Gastrocnemius medialis (tissue), 4 donors: ENCODE measurements around the gene ASIC2. TPM values are rescaled to one million over a fixed set of nuclear protein-coding genes. Genes with fewer than 3 reads are reported as not detected.

ENCODE experiments used
- ATAC-seq, 2 donors: fragments of 150-250 bp; one replicate each; pipeline ENCODE4 v1.9.1; 2016
- DNase-seq, 2 donors: peaks; one replicate each; pipeline ENCODE4 v3.0.0-alpha.2; 2019
- H3K27ac ChIP-seq, 4 donors: fragments of 200-600 bp; sonication (generic); 1 replicate in 1 of 4; 2 replicates in 3 of 4; pipeline ENCODE4 v1.5.1; 2016 to 2018; ENCODE audit warnings: mild to moderate bottlenecking in 2 of 4, moderate library complexity in 1 of 4
- H3K27me3 ChIP-seq, 3 donors: fragments of 200-600 bp; sonication (generic) in 2 of 3; 1 replicate in 1 of 3; 2 replicates in 2 of 3; pipeline versions ENCODE4 v1.5.1 to v1.6.0; 2016 to 2019; ENCODE audit warnings: mild to moderate bottlenecking in 1 of 3, moderate library complexity in 1 of 3
- H3K36me3 ChIP-seq, 2 donors: fragments of 200-600 bp; sonication (generic) in 1 of 2; one replicate each; pipeline ENCODE4 v1.5.1; 2017 to 2018
- H3K4me1 ChIP-seq, 2 donors: fragments of 200-600 bp; sonication (generic) in 1 of 2; one replicate each; pipeline ENCODE4 v1.5.1; 2016 to 2017; ENCODE audit warnings: mild to moderate bottlenecking in 2 of 2
- H3K4me3 ChIP-seq, 4 donors: fragments of 200-600 bp; sonication (generic) in 3 of 4; 1 replicate in 1 of 4; 2 replicates in 3 of 4; pipeline ENCODE4 v1.5.1; 2016 to 2019; ENCODE audit warnings: mild to moderate bottlenecking in 2 of 4
- H3K9me3 ChIP-seq, 3 donors: fragments of 200-600 bp; sonication (generic) in 2 of 3; 1 replicate in 1 of 3; 2 replicates in 2 of 3; pipeline ENCODE4 v1.5.1; 2016 to 2019
- CTCF ChIP-seq, 5 experiments: fragments of 450-650 bp in 3 of 5; fragments of 200-600 bp in 2 of 5; sonication (generic) in 2 of 5; IDR thresholded peaks in 4 of 5; conservative IDR thresholded peaks in 1 of 5; 1 replicate in 4 of 5; 2 replicates in 1 of 5; pipeline ENCODE4 v1.5.1; 2016 to 2019; ENCODE audit warnings: antibody characterized with exemption in 5 of 5, mild to moderate bottlenecking in 3 of 5, moderate library complexity in 3 of 5
- POLR2A ChIP-seq, 2 donors: fragments of 450-650 bp; IDR thresholded peaks; one replicate each; pipeline ENCODE4 v1.6.1; 2017; ENCODE audit warnings: antibody characterized with exemption in 2 of 2, mild to moderate bottlenecking in 2 of 2, moderate library complexity in 2 of 2
- in situ Hi-C, 4 donors: fragments of 200-750 bp; cut with MboI; loops; one replicate each; pipeline versions ENCODE4 v1.15.0 to v1.8.0; 2017; ENCODE audit warnings: low sequenced_read_pairs in 4 of 4
- intact Hi-C: fragments of 100-400 bp; cut with DNase I; formaldehyde crosslinking; loops from one replicate; pipeline ENCODE4 v1.15.1; 2023; ENCODE audit warnings: low total_unique reads
- total RNA-seq, 4 donors: library from RNA; depleted of rRNA; stranded (reverse); fragments of >200 nt; gene quantifications; one replicate each; pipeline versions ENCODE4 v1.1.0 to v1.2.3, GENCODE V29; 2016

The ASIC2 gene
- total RNA-seq, 4 donors from 2014 or later = not detected

GRCh38 chr17:33234233-33234632 lies 58.9 kb downstream of the ASIC2 start:
- Histone ChIP-seq H3K27ac (no peak overlapping the region), H3K4me1 (peaks cover 0 to 4% of the 10 kb centered on the region in 2 donors), H3K9me3 (no peaks in the 10 kb centered on the region), H3K4me3 (no peak overlapping the region), H3K36me3 (no peaks in the 10 kb centered on the region), H3K27me3 (peaks cover 0 to 6% (median 0%) of the 10 kb centered on the region in 3 donors)
- in situ Hi-C loops = no loop called here
- intact Hi-C loops = no loop called here
- no peak for DNase-seq
- TF ChIP-seq CTCF (IDR thresholded peaks at IDR 0.05 in 4 of 5, conservative IDR thresholded peaks at IDR 0.05 in 1 of 5) = no peak
- no peak for ATAC-seq

- no peak overlapping the region for H3K4me3 ChIP-seq
- H3K27me3 ChIP-seq = peaks cover 0 to 6% (median 0%) of the 10 kb centered on the region in 3 donors
- no peaks in the 10 kb centered on the region for H3K36me3 ChIP-seq
- H3K4me1 ChIP-seq = peaks cover 0 to 4% of the 10 kb centered on the region in 2 donors
- DNase-seq (no peak), ATAC-seq (no peak)
- no peak for TF ChIP-seq POLR2A (IDR thresholded peaks at IDR 0.05)
- in situ Hi-C loops (no loop called here), intact Hi-C loops (no loop called here)
- no peaks in the 10 kb centered on the region for H3K9me3 ChIP-seq
- no peak overlapping the region for H3K27ac ChIP-seq
These were observed 59.3 kb downstream of the ASIC2 start for GRCh38 chr17:33233811-33234177.

GRCh38 chr17:33229499-33229898 lies 63.6 kb downstream of the ASIC2 start:
- H3K9me3 ChIP-seq = no peaks in the 10 kb centered on the region
- H3K27ac ChIP-seq = no peak overlapping the region
- no peak overlapping the region for H3K4me3 ChIP-seq
- intact Hi-C loops (no loop called here), in situ Hi-C loops (no loop called here)
- H3K4me1 ChIP-seq = no peaks in the 10 kb centered on the region
- ATAC-seq = no peak
- no peak for DNase-seq
- H3K27me3 ChIP-seq = peaks cover 0 to 6% (median 0%) of the 10 kb centered on the region in 3 donors
- TF ChIP-seq CTCF (IDR thresholded peaks at IDR 0.05 in 4 of 5, conservative IDR thresholded peaks at IDR 0.05 in 1 of 5) (no peak), POLR2A (IDR thresholded peaks at IDR 0.05) (no peak)
- no peaks in the 10 kb centered on the region for H3K36me3 ChIP-seq

- in situ Hi-C loops (no loop called here), intact Hi-C loops (no loop called here)
- no peak overlapping the region for H3K4me3 ChIP-seq
- no peaks in the 10 kb centered on the region for H3K9me3 ChIP-seq
- ATAC-seq = no peak
- TF ChIP-seq CTCF (IDR thresholded peaks at IDR 0.05 in 4 of 5, conservative IDR thresholded peaks at IDR 0.05 in 1 of 5) (no peak), POLR2A (IDR thresholded peaks at IDR 0.05) (no peak)
- H3K36me3 ChIP-seq = no peaks in the 10 kb centered on the region
- no peak for DNase-seq
- no peak overlapping the region for H3K27ac ChIP-seq
- no peaks in the 10 kb centered on the region for H3K4me1 ChIP-seq
- peaks cover 0 to 6% (median 0%) of the 10 kb centered on the region in 3 donors for H3K27me3 ChIP-seq
These were observed 64.1 kb downstream of the ASIC2 start for GRCh38 chr17:33229028-33229427.

- Histone ChIP-seq H3K4me3 (no peak overlapping the region), H3K9me3 (no peaks in the 10 kb centered on the region), H3K27ac (no peak overlapping the region), H3K36me3 (no peaks in the 10 kb centered on the region), H3K27me3 (peaks cover 0 to 6% (median 0%) of the 10 kb centered on the region in 3 donors), H3K4me1 (no peaks in the 10 kb centered on the region)
- in situ Hi-C loops (no loop called here), intact Hi-C loops (no loop called here)
- ATAC-seq = no peak
- no peak for DNase-seq
- TF ChIP-seq CTCF (IDR thresholded peaks at IDR 0.05 in 4 of 5, conservative IDR thresholded peaks at IDR 0.05 in 1 of 5) (no peak), POLR2A (IDR thresholded peaks at IDR 0.05) (no peak)
These were observed 64.5 kb downstream of the ASIC2 start for GRCh38 chr17:33228548-33228947.
